NT2/D1 (cell line): ENCODE measurements around the gene ZDHHC11.

Experiments used
- SUZ12 ChIP-seq: IDR thresholded peaks from 2 replicates; pipeline ENCODE4 v1.6.1; 2011; ENCODE audit not compliant: insufficient read length, insufficient read depth; ENCODE audit errors: extremely low read depth
- YY1 ChIP-seq: IDR thresholded peaks from 2 replicates; pipeline ENCODE4 v1.6.1; 2011; ENCODE audit not compliant: insufficient read length, insufficient read depth
- ZNF274 ChIP-seq: IDR thresholded peaks from 2 replicates; pipeline ENCODE4 v1.6.1; 2011; ENCODE audit warnings: mild to moderate bottlenecking, low read depth, low read length

GRCh38 chr5:776862-777711 lies 73.7 kb downstream of the ZDHHC11 start:
- no peak for TF ChIP-seq YY1
- no peak for TF ChIP-seq ZNF274
- TF ChIP-seq SUZ12, result no peak
